CD8-positive, alpha-beta memory T cell (primary cell): Measurements from ENCODE around the gene C10orf90. TPM values are rescaled to one million over a fixed set of nuclear protein-coding genes. Genes with fewer than 3 reads are reported as not detected.

Experiments used
- CTCF ChIA-PET: fragments of 350-600 bp; sonication (Branson Sonifier 250); formaldehyde crosslinking; loops from one replicate; lab custom pipeline; 2021; ENCODE audit warnings: antibody characterized with exemption; lab: Charles Lee
- POLR2A ChIA-PET: fragments of 350-600 bp; sonication (Branson Sonifier 250); formaldehyde crosslinking; loops from one replicate; lab custom pipeline; 2021; ENCODE audit warnings: antibody characterized with exemption; lab: Charles Lee
- DNase-seq, 5 donors: peaks; one replicate each; pipeline versions ENCODE4 v3.0.0 to v3.0.0-alpha.2; 2020 to 2022; ENCODE audit warnings: mixed read lengths in 1 of 5
- H3K27ac ChIP-seq: one replicate; pipeline ENCODE4 v1.7.0; 2013; ENCODE audit warnings: low read depth, mild to moderate bottlenecking, low read length, moderate library complexity
- H3K27me3 ChIP-seq: 2 replicates; pipeline ENCODE4 v1.7.0; 2013; ENCODE audit warnings: low read length, mild to moderate bottlenecking; ENCODE audit not compliant: insufficient read depth, poor library complexity, severe bottlenecking
- H3K36me3 ChIP-seq: 2 replicates; pipeline ENCODE4 v1.7.0; 2013; ENCODE audit warnings: mild to moderate bottlenecking, low read length, moderate library complexity; ENCODE audit not compliant: insufficient read depth
- H3K4me1 ChIP-seq: 2 replicates; pipeline ENCODE4 v1.7.0; 2013; ENCODE audit warnings: mild to moderate bottlenecking, low read length, moderate library complexity; ENCODE audit not compliant: insufficient read depth
- H3K4me3 ChIP-seq: 2 replicates; pipeline ENCODE4 v1.7.0; 2013; ENCODE audit warnings: mild to moderate bottlenecking, low read length
- H3K9me3 ChIP-seq: 2 replicates; pipeline ENCODE4 v1.7.0; 2013; ENCODE audit warnings: mild to moderate bottlenecking, low read length
- H3K27ac Mint-ChIP-seq, 8 donors: one replicate each; pipeline ENCODE4 v1.8.0; 2020 to 2021; ENCODE audit warnings: mixed read lengths in 8 of 8, mild to moderate bottlenecking in 6 of 8, inconsistent platforms in 3 of 8, moderate library complexity in 3 of 8
- H3K27me3 Mint-ChIP-seq, 2 donors: one replicate each; pipeline ENCODE4 v1.8.0; 2020 to 2021; ENCODE audit warnings: mixed read lengths in 2 of 2, mild to moderate bottlenecking in 1 of 2, moderate library complexity in 1 of 2
- H3K36me3 Mint-ChIP-seq, 3 donors: one replicate each; pipeline ENCODE4 v1.8.0; 2020 to 2021; ENCODE audit warnings: mixed read lengths in 3 of 3, inconsistent platforms in 1 of 3, mild to moderate bottlenecking in 1 of 3
- H3K4me1 Mint-ChIP-seq, 3 donors: one replicate each; pipeline ENCODE4 v1.8.0; 2020 to 2021; ENCODE audit warnings: mixed read lengths in 3 of 3, inconsistent platforms in 1 of 3, mild to moderate bottlenecking in 1 of 3
- H3K4me3 Mint-ChIP-seq, 7 donors: one replicate each; pipeline ENCODE4 v1.8.0; 2020 to 2021; ENCODE audit warnings: mixed read lengths in 7 of 7, mild to moderate bottlenecking in 6 of 7, moderate library complexity in 4 of 7, inconsistent platforms in 2 of 7
- H3K9me3 Mint-ChIP-seq, 5 donors: one replicate each; pipeline ENCODE4 v1.8.0; 2020 to 2022; ENCODE audit warnings: mixed read lengths in 5 of 5, mild to moderate bottlenecking in 3 of 5, moderate library complexity in 2 of 5, inconsistent platforms in 1 of 5
- polyA plus RNA-seq: library from polyadenylated mRNA; unstranded; fragments of 300-500 nt; fragmentation: Illumina TruSeq; gene quantifications from one replicate; pipeline ENCODE4 v1.2.3, GENCODE V29; 2021
- total RNA-seq, 2 experiments: library from RNA; stranded (reverse); gene quantifications; one replicate each; pipeline ENCODE4 v1.2.3, GENCODE V29; 2021

The C10orf90 gene
- total and polyA plus RNA-seq, 3 experiments from 2014 or later, result not detected

DNA sequence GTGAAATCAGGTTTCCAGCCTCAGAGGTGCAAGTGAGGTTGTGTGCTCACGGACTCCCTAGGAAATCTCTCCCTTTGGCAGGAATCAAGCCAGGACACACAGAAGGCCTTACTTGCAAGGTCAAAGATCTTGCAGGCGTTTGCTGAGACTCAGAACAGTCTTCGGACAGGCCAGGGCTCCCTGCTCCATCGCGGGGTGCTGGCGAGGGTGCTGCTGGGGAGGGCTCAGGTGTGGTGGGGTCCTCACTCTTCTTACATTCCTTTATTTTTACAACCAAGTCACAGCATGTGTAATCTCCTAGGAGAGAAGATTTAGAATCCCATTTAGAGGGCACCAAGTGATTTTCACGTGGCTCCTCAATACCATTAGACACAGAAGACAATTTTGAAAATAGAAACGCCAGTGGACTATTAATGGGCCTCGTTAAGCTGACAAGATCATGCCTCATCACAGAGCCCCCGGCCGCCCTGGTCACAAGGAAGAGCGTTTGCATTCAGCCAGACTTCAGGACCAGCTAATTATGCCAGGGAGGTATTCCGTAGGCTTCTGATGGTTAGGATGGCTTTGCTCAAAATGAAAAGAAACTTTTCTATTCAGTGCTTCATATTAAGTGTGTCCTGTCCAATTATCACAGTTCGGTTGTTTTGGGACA lies 209.1 kb downstream of the C10orf90 start:
- no peak overlapping the region for H3K4me3 ChIP-seq
- Mint-ChIP-seq H3K9me3 (peaks cover 0 to 5% (median 2%) of the 10 kb centered on the region in 5 donors), H3K27me3 (peaks cover 0 to 4% of the 10 kb centered on the region in 2 donors), H3K4me3 (no peak overlapping the region), H3K36me3 (no peaks in the 10 kb centered on the region), H3K4me1 (peaks cover 0 to 5% (median 0%) of the 10 kb centered on the region in 3 donors), H3K27ac (no peak overlapping the region)
- POLR2A ChIA-PET, result no interaction called here
- no peak for DNase-seq
- H3K27ac ChIP-seq, result no peak overlapping the region
- no peaks in the 10 kb centered on the region for H3K27me3 ChIP-seq
- no peaks in the 10 kb centered on the region for H3K36me3 ChIP-seq
- H3K4me1 ChIP-seq, result no peaks in the 10 kb centered on the region
- H3K9me3 ChIP-seq, result no peaks in the 10 kb centered on the region
- CTCF ChIA-PET, result no interaction called here

DNA sequence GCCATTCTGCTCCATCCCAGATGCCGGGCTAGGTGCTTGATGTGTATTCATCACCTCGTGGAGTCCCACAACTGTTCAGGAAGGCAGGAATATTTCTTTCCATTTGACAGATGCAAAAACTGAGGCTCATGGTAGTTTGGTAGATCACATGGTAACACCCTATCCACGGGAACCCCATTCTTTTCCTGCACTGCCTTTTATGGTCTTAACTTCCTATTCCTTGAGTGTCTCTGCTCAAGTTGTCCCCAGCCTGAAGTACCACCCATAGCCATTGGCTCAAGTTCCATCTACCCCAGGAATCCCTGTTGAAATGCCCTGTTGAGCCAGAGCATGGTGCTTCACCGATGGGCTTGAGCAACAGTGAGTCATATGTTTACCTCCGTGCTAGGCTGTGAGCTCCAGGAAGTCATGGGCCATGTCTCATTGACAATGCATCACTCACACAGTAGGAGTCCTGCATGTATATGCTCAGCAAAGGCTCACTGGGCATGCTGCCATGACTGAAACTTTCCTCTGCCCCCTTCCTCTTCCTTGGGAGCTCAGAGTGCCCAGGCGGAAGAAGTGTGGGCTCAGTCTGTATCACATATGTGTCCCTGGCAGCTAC lies 210.5 kb downstream of the C10orf90 start:
- Histone ChIP-seq H3K4me3 (no peak overlapping the region), H3K4me1 (no peaks in the 10 kb centered on the region), H3K36me3 (no peaks in the 10 kb centered on the region), H3K9me3 (no peaks in the 10 kb centered on the region), H3K27ac (no peak overlapping the region), H3K27me3 (no peaks in the 10 kb centered on the region)
- POLR2A ChIA-PET, result no interaction called here
- CTCF ChIA-PET, result no interaction called here
- peak overlapping the region in 1 of 8 donors; percentile 74 for H3K27ac Mint-ChIP-seq
- peaks cover 0 to 4% of the 10 kb centered on the region in 2 donors for H3K27me3 Mint-ChIP-seq
- H3K36me3 Mint-ChIP-seq, result no peaks in the 10 kb centered on the region
- peaks cover 0 to 5% (median 2%) of the 10 kb centered on the region in 5 donors for H3K9me3 Mint-ChIP-seq
- H3K4me1 Mint-ChIP-seq, result peaks cover 0 to 5% (median 0%) of the 10 kb centered on the region in 3 donors
- no peak overlapping the region for H3K4me3 Mint-ChIP-seq
- DNase-seq, result no peak

DNA sequence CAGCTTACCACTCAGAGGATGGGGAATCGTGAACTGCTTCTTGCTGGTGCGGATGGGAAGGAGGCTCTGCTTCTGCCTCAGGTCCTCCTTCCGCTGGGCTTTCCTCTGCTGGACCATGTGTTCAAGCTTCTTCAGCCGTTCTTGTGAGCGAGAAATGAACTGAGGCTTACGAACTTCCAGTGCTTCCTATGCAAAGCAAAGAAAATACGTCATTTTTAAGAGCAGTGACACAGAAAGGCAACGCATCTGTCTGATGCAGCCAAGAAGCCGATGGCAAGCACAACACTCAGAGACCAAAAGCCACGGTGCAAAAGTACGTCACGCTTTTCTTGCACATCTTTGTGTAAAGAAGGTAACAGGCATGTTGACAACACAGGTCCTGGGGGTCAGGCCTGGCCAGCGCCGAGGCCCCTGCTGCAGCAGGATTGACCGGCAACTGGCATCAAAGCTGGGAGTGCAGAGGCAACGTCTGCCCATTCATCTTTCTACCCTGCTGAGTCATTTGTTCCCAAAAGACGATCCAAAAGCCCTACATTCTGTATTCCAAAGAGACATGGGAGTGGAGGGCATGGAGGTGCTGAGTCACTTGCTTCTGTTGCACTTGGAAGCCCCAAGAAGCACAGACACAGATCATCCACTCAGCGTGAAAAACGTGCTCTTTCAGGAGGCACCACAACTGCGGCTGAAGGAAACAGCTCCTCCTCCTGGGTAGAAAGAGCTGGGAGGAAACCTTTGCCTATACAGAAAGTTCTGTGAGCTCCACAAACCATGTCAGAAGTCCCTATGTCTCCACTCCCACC lies 211.3 kb downstream of the C10orf90 start:
- ChIA-PET POLR2A (no interaction called here), CTCF (no interaction called here)
- Mint-ChIP-seq H3K4me3 (no peak overlapping the region), H3K27ac (no peak overlapping the region), H3K9me3 (peaks cover 0 to 5% (median 2%) of the 10 kb centered on the region in 5 donors), H3K4me1 (peaks cover 0 to 5% (median 0%) of the 10 kb centered on the region in 3 donors), H3K27me3 (peaks cover 0 to 4% of the 10 kb centered on the region in 2 donors), H3K36me3 (no peaks in the 10 kb centered on the region)
- Histone ChIP-seq H3K9me3 (no peaks in the 10 kb centered on the region), H3K27me3 (no peaks in the 10 kb centered on the region), H3K27ac (no peak overlapping the region), H3K4me1 (no peaks in the 10 kb centered on the region), H3K4me3 (no peak overlapping the region), H3K36me3 (no peaks in the 10 kb centered on the region)
- no peak for DNase-seq

DNA sequence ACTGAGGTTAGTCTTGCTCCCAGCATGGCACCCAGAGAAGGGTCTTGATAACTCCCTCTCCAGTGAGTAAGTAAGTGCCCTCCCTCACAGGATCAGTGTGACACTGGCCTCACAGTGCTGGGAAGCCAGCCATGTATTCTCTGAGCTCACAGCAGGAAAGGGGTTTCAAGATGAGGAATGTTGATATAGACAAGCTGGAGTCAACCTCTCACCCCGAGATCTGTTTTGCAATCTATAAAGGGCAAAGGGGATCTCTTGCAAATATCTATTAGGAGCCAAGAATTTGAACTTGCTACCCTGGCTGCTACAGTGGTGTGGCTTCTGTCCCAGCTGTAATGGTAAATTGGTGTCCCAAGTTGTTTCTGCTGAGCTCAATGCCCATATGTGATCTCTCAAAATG lies 212.0 kb downstream of the C10orf90 start:
- no peaks in the 10 kb centered on the region for H3K4me1 ChIP-seq
- H3K4me1 Mint-ChIP-seq, result peaks cover 0 to 5% (median 0%) of the 10 kb centered on the region in 3 donors
- no peak overlapping the region for H3K4me3 Mint-ChIP-seq
- H3K27ac ChIP-seq, result no peak overlapping the region
- POLR2A ChIA-PET, result no interaction called here
- H3K27me3 ChIP-seq, result no peaks in the 10 kb centered on the region
- no peak for DNase-seq
- H3K4me3 ChIP-seq, result no peak overlapping the region
- H3K36me3 Mint-ChIP-seq, result no peaks in the 10 kb centered on the region
- H3K9me3 ChIP-seq, result no peaks in the 10 kb centered on the region
- no peaks in the 10 kb centered on the region for H3K36me3 ChIP-seq
- no peak overlapping the region for H3K27ac Mint-ChIP-seq
- peaks cover 0 to 4% of the 10 kb centered on the region in 2 donors for H3K27me3 Mint-ChIP-seq
- peaks cover 0 to 6% (median 2%) of the 10 kb centered on the region in 5 donors for H3K9me3 Mint-ChIP-seq
- CTCF ChIA-PET, result no interaction called here

DNA sequence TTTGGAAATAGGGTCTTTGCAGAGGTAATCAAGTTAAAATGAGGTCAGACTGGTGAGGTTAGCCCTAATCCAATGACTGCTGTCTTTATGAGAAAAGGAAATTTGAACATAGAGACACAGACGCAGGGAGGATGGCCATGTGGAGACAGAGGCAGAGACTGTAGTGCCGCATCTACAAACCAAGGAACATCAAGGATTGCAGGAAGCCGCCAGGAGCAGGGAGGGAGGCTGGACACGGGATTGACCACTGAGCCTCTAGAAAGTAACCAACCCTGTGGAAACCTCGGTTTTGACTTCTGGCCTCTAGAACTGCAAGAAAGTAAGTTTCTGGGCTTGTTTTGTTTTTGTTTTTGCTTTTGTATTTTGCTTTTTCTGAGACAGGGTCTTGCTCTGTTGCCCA lies 213.9 kb downstream of the C10orf90 start:
- Mint-ChIP-seq H3K9me3 (peaks cover 0 to 1% (median 0%) of the 10 kb centered on the region in 5 donors), H3K4me1 (peaks cover 0 to 5% (median 0%) of the 10 kb centered on the region in 3 donors), H3K4me3 (no peak overlapping the region), H3K27ac (no peak overlapping the region), H3K36me3 (no peaks in the 10 kb centered on the region), H3K27me3 (peaks cover 0 to 2% of the 10 kb centered on the region in 2 donors)
- Histone ChIP-seq H3K36me3 (no peaks in the 10 kb centered on the region), H3K4me1 (no peaks in the 10 kb centered on the region), H3K9me3 (no peaks in the 10 kb centered on the region), H3K4me3 (no peak overlapping the region), H3K27me3 (no peaks in the 10 kb centered on the region), H3K27ac (no peak overlapping the region)
- ChIA-PET POLR2A (no interaction called here), CTCF (no interaction called here)
- no peak for DNase-seq

DNA sequence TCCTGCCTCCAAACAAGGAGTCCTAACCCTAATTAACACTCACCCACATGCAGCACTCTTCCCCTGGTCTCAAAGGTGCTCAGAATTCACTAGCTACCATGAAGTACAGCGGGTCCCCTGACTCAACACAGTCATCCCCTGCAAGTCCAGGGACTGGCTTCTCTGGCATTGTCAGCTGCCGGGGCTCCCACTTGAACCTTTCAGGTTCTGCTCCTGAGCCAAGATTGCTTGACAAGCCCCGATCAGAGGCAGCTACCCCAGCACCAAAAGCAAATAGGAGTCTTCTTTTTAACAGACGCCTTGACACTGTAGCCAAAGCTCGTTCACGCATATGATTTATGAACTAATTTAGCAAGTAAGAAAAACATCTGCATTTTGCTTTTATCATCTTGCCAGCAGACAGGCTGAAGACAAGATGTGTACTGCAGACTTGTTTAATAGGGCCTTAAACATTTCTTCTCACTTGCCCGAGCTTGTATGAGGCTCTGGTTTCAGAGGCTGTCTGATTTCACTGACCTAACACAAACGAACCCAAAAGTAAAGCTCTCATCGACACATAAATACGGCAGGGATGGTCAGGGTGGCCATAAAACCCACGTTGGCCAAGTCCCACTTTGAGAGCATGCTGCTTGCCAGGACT lies 214.6 kb downstream of the C10orf90 start:
- Mint-ChIP-seq H3K36me3 (no peaks in the 10 kb centered on the region), H3K4me1 (peaks cover 0 to 5% (median 0%) of the 10 kb centered on the region in 3 donors), H3K4me3 (no peak overlapping the region), H3K9me3 (peaks cover 0 to 1% (median 0%) of the 10 kb centered on the region in 5 donors), H3K27ac (no peak overlapping the region), H3K27me3 (no peaks in the 10 kb centered on the region)
- ChIA-PET POLR2A (no interaction called here), CTCF (no interaction called here)
- Histone ChIP-seq H3K9me3 (no peaks in the 10 kb centered on the region), H3K36me3 (no peaks in the 10 kb centered on the region), H3K4me3 (no peak overlapping the region), H3K4me1 (no peaks in the 10 kb centered on the region), H3K27ac (no peak overlapping the region), H3K27me3 (no peaks in the 10 kb centered on the region)
- no peak for DNase-seq

DNA sequence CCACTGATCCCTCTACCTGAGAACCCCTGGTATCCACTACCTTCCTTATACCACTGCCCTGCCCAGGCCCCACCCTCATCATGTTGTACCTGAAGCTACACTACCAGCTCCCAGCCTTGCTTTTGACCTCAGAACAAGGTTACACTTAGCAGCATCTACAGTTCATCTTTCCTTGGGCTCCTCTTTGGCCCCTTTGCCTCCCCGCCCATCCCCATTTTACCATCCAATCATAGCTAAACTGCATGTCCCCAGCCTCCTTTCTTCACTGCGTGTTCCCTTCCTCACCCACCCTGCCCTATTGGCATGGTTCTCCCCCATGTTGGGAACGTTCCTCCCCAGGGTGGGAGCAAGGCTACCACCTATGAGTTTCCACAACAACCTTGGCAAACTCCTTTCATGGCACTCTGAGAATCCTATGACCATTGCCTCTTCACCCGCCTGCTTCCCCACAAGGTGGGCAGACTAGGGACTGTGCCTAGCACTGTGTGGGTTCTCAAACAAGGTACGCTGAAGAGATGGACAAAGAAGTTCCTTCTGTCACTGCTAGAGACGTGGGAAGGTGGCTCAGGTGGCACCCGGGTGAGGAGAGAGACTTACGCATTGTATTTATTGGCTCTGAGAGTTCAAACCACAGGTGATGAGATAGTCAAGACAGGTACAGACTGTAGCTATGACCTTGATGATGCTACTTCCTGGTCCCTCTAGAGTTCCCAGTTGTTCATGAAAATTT lies 215.3 kb downstream of the C10orf90 start:
- Mint-ChIP-seq H3K36me3 (no peaks in the 10 kb centered on the region), H3K9me3 (peaks cover 0 to 2% (median 0%) of the 10 kb centered on the region in 5 donors), H3K27me3 (no peaks in the 10 kb centered on the region), H3K4me1 (peaks cover 0 to 3% (median 0%) of the 10 kb centered on the region in 3 donors), H3K4me3 (peak overlapping the region in 1 of 7 donors; percentile 23), H3K27ac (peak overlapping the region in 1 of 8 donors; percentile 12)
- no peak for DNase-seq
- Histone ChIP-seq H3K27me3 (no peaks in the 10 kb centered on the region), H3K4me1 (no peaks in the 10 kb centered on the region), H3K27ac (no peak overlapping the region), H3K4me3 (no peak overlapping the region), H3K9me3 (no peaks in the 10 kb centered on the region), H3K36me3 (no peaks in the 10 kb centered on the region)
- CTCF ChIA-PET, result no interaction called here
- POLR2A ChIA-PET, result no interaction called here
